GM18868 (cell line): ENCODE measurements around the gene TBC1D24.

Source experiments
- ATAC-seq: cut with Tn5 transposase; IDR thresholded peaks from one replicate; pipeline ENCODE4 v1.9.1; 2021; ENCODE audit warnings: mild to moderate bottlenecking, moderate library complexity; ENCODE audit not compliant: unreplicated experiment

TBC1D24 gene

GRCh38 chr16:2514333-2515179, 39.6 kb downstream of the TBC1D24 start:
- no peak for ATAC-seq

- ATAC-seq = no peak
These were observed 40.4 kb downstream of the TBC1D24 start for GRCh38 chr16:2515180-2515851.

- no peak for ATAC-seq
These were observed 41.7 kb downstream of the TBC1D24 start for GRCh38 chr16:2516391-2517240.

GRCh38 chr16:2517954-2518605, 43.2 kb downstream of the TBC1D24 start:
- no peak for ATAC-seq

- no peak for ATAC-seq
These were observed 44.1 kb downstream of the TBC1D24 start for GRCh38 chr16:2518823-2519710.

GRCh38 chr16:2519711-2520080, 44.8 kb downstream of the TBC1D24 start:
- no peak for ATAC-seq

GRCh38 chr16:2520097-2520783, 45.3 kb downstream of the TBC1D24 start, which contains the start of gene AMDHD2:
Gene AMDHD2, plus strand, starts transcription at chr16:2520371. Its CDS starts 88 bp downstream, at chr16:2520459.
- no peak for ATAC-seq

- ATAC-seq = no peak
These were observed 46.0 kb downstream of the TBC1D24 start for GRCh38 chr16:2520784-2521531.

- no peak for ATAC-seq
These were observed 48.9 kb downstream of the TBC1D24 start for GRCh38 chr16:2523801-2524231.

- ATAC-seq = no peak
These were observed 49.5 kb downstream of the TBC1D24 start for GRCh38 chr16:2524339-2524938.

- no peak for ATAC-seq
These were observed 51.2 kb downstream of the TBC1D24 start for GRCh38 chr16:2526135-2526534.

- no peak for ATAC-seq
These were observed 52.3 kb downstream of the TBC1D24 start for GRCh38 chr16:2527071-2527783.

GRCh38 chr16:2527784-2528100, 52.8 kb downstream of the TBC1D24 start:
- ATAC-seq = no peak

- no peak for ATAC-seq
These were observed 53.5 kb downstream of the TBC1D24 start for GRCh38 chr16:2528161-2529060.

- ATAC-seq = no peak
These were observed 54.4 kb downstream of the TBC1D24 start for GRCh38 chr16:2529061-2529931.
